HEK293 (cell line): ENCODE measurements around the gene TSSK6.
A peak's percentile ranks its signal among the peaks of the same experiment; 100 is the strongest.

Experiments used
- ATF2 ChIP-seq: fragments of 450-650 bp; formaldehyde crosslinking; IDR thresholded peaks from 2 replicates; pipeline ENCODE4 v1.5.1; 2016; ENCODE audit warnings: missing biosample characterization, missing genetic modification characterization, low read depth
- GLI2 ChIP-seq: fragments of 450-650 bp; formaldehyde crosslinking; IDR thresholded peaks from 2 replicates; pipeline ENCODE4; 2017; ENCODE audit warnings: missing biosample characterization, missing genetic modification characterization, low read depth, borderline replicate concordance
- GLIS2 ChIP-seq: fragments of 450-650 bp; formaldehyde crosslinking; IDR thresholded peaks from 2 replicates; pipeline ENCODE4 v1.5.1; 2016; ENCODE audit warnings: missing biosample characterization, missing genetic modification characterization
- KLF8 ChIP-seq: fragments of 450-650 bp; formaldehyde crosslinking; IDR thresholded peaks from 2 replicates; pipeline ENCODE4 v1.5.1; 2016; ENCODE audit warnings: missing biosample characterization, missing genetic modification characterization
- KLF9 ChIP-seq: fragments of 450-650 bp; formaldehyde crosslinking; IDR thresholded peaks from 2 replicates; pipeline ENCODE4 v1.5.1; 2016; ENCODE audit warnings: missing biosample characterization, missing genetic modification characterization, low read depth
- MZF1 ChIP-seq: fragments of 450-650 bp; formaldehyde crosslinking; IDR thresholded peaks from 2 replicates; pipeline ENCODE4 v1.5.1; 2017; ENCODE audit warnings: missing biosample characterization, missing genetic modification characterization, borderline replicate concordance
- YY1 ChIP-seq: fragments of 450-650 bp; formaldehyde crosslinking; IDR thresholded peaks from 2 replicates; pipeline ENCODE4 v1.5.1; 2018; ENCODE audit warnings: missing biosample characterization, missing genetic modification characterization
- ZBTB49 ChIP-seq: fragments of 450-650 bp; formaldehyde crosslinking; IDR thresholded peaks from 2 replicates; pipeline ENCODE4 v1.5.1; 2016; ENCODE audit warnings: missing biosample characterization, missing genetic modification characterization, low read depth
- ZBTB6 ChIP-seq: fragments of 450-650 bp; formaldehyde crosslinking; IDR thresholded peaks from 2 replicates; pipeline ENCODE4 v1.5.1; 2017; ENCODE audit warnings: missing biosample characterization, missing genetic modification characterization
- ZFP41 ChIP-seq: fragments of 450-650 bp; formaldehyde crosslinking; IDR thresholded peaks from 2 replicates; pipeline ENCODE4 v1.5.1; 2016; ENCODE audit warnings: missing biosample characterization, missing genetic modification characterization, borderline replicate concordance
- ZNF146 ChIP-seq: fragments of 450-650 bp; formaldehyde crosslinking; IDR thresholded peaks from 2 replicates; pipeline ENCODE4 v1.5.1; 2016; ENCODE audit warnings: missing biosample characterization, missing genetic modification characterization
- ZNF148 ChIP-seq: fragments of 450-650 bp; formaldehyde crosslinking; IDR thresholded peaks from 2 replicates; pipeline ENCODE4 v1.5.0; 2017; ENCODE audit warnings: missing biosample characterization, missing genetic modification characterization, borderline replicate concordance
- ZNF19 ChIP-seq: fragments of 450-650 bp; formaldehyde crosslinking; IDR thresholded peaks from 2 replicates; pipeline ENCODE4; 2016; ENCODE audit warnings: missing biosample characterization, missing genetic modification characterization, low read depth
- ZNF2 ChIP-seq: fragments of 450-650 bp; formaldehyde crosslinking; IDR thresholded peaks from 2 replicates; pipeline ENCODE4 v1.5.1; 2016; ENCODE audit warnings: missing biosample characterization, missing genetic modification characterization
- ZNF202 ChIP-seq: fragments of 450-650 bp; formaldehyde crosslinking; IDR thresholded peaks from 2 replicates; pipeline ENCODE4 v1.5.1; 2016; ENCODE audit warnings: missing biosample characterization, missing genetic modification characterization, borderline replicate concordance
- ZNF248 ChIP-seq: fragments of 450-650 bp; formaldehyde crosslinking; IDR thresholded peaks from 2 replicates; pipeline ENCODE4 v1.5.1; 2017; ENCODE audit warnings: missing biosample characterization, missing genetic modification characterization
- ZNF292 ChIP-seq: fragments of 450-650 bp; formaldehyde crosslinking; IDR thresholded peaks from 2 replicates; pipeline ENCODE4 v1.5.1; 2016; ENCODE audit warnings: low read depth, missing biosample characterization, missing genetic modification characterization, borderline replicate concordance
- ZNF473 ChIP-seq: fragments of 450-650 bp; formaldehyde crosslinking; IDR thresholded peaks from 2 replicates; pipeline ENCODE4 v1.5.1; 2017; ENCODE audit warnings: missing biosample characterization, missing genetic modification characterization
- ZNF48 ChIP-seq: fragments of 450-650 bp; formaldehyde crosslinking; IDR thresholded peaks from 2 replicates; pipeline ENCODE4 v1.5.1; 2016; ENCODE audit warnings: missing biosample characterization, missing genetic modification characterization
- ZNF555 ChIP-seq: fragments of 450-650 bp; formaldehyde crosslinking; conservative IDR thresholded peaks from 2 replicates; pipeline ENCODE4 v1.5.1; 2017; ENCODE audit warnings: missing biosample characterization, mild to moderate bottlenecking, missing genetic modification characterization, inconsistent platforms
- ZNF560 ChIP-seq: fragments of 450-650 bp; formaldehyde crosslinking; IDR thresholded peaks from 2 replicates; pipeline ENCODE4 v1.5.1; 2017; ENCODE audit warnings: missing biosample characterization, missing genetic modification characterization, borderline replicate concordance
- ZNF585B ChIP-seq: fragments of 450-650 bp; formaldehyde crosslinking; IDR thresholded peaks from 2 replicates; pipeline ENCODE4 v1.5.1; 2016; ENCODE audit warnings: missing biosample characterization, missing genetic modification characterization
- ZNF610 ChIP-seq: fragments of 450-650 bp; formaldehyde crosslinking; IDR thresholded peaks from 2 replicates; pipeline ENCODE4 v1.5.1; 2016; ENCODE audit warnings: missing biosample characterization, missing genetic modification characterization, borderline replicate concordance
- ZNF626 ChIP-seq: fragments of 450-650 bp; sonication (Bioruptor Pico); formaldehyde crosslinking; IDR thresholded peaks from 2 replicates; pipeline ENCODE4 v1.5.1; 2018; ENCODE audit warnings: missing biosample characterization, missing genetic modification characterization, inconsistent platforms
- ZNF776 ChIP-seq: fragments of 450-650 bp; formaldehyde crosslinking; IDR thresholded peaks from 2 replicates; pipeline ENCODE4 v1.5.0; 2017; ENCODE audit warnings: missing biosample characterization, missing genetic modification characterization, borderline replicate concordance
- ZNF837 ChIP-seq: fragments of 450-650 bp; formaldehyde crosslinking; IDR thresholded peaks from 2 replicates; pipeline ENCODE4 v1.5.1; 2016; ENCODE audit warnings: missing biosample characterization, missing genetic modification characterization
- ZSCAN23 ChIP-seq: fragments of 450-650 bp; formaldehyde crosslinking; IDR thresholded peaks from 2 replicates; pipeline ENCODE4 v1.5.1; 2016; ENCODE audit warnings: missing biosample characterization, missing genetic modification characterization
- TF ChIP-seq, protein P1 (sequence below): fragments of 450-650 bp; formaldehyde crosslinking; IDR thresholded peaks from 2 replicates; pipeline ENCODE4 v1.5.1; 2016; ENCODE audit warnings: missing biosample characterization, missing genetic modification characterization
- TF ChIP-seq, protein P2 (sequence below): fragments of 450-650 bp; formaldehyde crosslinking; IDR thresholded peaks from 2 replicates; pipeline ENCODE4 v1.5.1; 2016; ENCODE audit warnings: missing biosample characterization, missing genetic modification characterization

The TSSK6 gene

DNA sequence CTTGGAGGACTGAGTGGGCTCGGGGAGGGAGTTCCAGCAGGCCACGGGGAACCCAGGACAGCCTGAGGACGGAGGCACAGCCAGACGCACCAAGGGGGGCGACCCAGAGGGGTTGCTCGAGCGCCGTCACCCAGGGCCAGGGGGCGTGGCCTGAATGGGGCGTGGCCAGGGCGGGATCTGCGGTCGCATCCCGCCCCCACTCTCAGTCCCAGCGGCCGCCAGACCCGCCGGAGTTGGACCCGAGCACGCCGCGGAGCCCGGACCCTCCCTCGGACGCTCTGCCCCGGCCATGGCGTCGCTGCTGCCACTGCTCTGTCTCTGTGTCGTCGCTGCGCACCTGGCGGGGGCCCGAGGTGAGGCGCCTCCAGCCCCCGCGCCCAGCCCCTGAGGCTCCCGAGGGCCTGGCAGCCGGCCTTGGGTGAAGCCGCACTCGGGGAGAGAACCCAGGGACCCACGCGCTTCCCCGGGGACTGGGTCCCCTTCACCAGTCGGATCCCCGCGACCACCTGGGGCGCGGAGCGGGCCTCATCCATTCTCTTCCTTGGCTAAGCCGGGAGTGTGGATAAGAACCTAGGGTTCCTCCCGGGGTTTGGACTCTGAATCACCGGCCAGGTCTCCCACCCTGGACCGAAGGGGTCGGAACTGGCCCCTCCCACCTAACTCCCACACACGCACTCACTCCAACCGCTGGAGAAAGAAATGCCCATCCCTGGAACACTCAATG, 22.9 kb upstream of the TSSK6 start, which contains the start of gene CILP2 (continued):
- TF ChIP-seq ZNF837 (tag by site-specific recombination) (no peak), ZBTB49 (tag by site-specific recombination) (no peak), KLF9 (tag by site-specific recombination) (peak; percentile 92), KLF8 (tag by site-specific recombination) (peak; percentile 50; the same call in 1 of the 2 replicates), ZBTB6 (tag by site-specific recombination) (no peak), ZNF560 (tag by site-specific recombination) (no peak), ZNF626 (tag by site-specific recombination) (no peak), ZNF146 (tag by site-specific recombination) (no peak), MZF1 (tag by site-specific recombination) (no peak), ZNF555 (tag by site-specific recombination) (no peak), ZFP41 (tag by site-specific recombination) (no peak), GLI2 (no peak), ZNF19 (tag by site-specific recombination) (no peak), ZNF48 (tag by site-specific recombination) (no peak), ZNF292 (no peak), ZNF248 (no peak), ZNF776 (tag by site-specific recombination) (no peak), ZNF2 (tag by site-specific recombination) (no peak), ZSCAN23 (no peak), ATF2 (tag by site-specific recombination) (no peak), YY1 (tag by site-specific recombination) (no peak), ZNF610 (tag by site-specific recombination) (no peak), ZNF585B (tag by site-specific recombination) (no peak), ZNF202 (tag by site-specific recombination) (no peak), ZNF148 (tag by site-specific recombination) (no peak), GLIS2 (tag by site-specific recombination) (peak; percentile 67), ZNF473 (tag by site-specific recombination) (no peak)
- TF ChIP-seq, protein P1, sequence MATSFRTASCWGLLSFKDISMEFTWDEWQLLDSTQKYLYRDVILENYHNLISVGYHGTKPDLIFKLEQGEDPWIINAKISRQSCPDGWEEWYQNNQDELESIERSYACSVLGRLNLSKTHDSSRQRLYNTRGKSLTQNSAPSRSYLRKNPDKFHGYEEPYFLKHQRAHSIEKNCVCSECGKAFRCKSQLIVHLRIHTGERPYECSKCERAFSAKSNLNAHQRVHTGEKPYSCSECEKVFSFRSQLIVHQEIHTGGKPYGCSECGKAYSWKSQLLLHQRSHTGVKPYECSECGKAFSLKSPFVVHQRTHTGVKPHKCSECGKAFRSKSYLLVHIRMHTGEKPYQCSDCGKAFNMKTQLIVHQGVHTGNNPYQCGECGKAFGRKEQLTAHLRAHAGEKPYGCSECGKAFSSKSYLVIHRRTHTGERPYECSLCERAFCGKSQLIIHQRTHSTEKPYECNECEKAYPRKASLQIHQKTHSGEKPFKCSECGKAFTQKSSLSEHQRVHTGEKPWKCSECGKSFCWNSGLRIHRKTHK (tag by site-specific recombination): no peak
- TF ChIP-seq, protein P2, sequence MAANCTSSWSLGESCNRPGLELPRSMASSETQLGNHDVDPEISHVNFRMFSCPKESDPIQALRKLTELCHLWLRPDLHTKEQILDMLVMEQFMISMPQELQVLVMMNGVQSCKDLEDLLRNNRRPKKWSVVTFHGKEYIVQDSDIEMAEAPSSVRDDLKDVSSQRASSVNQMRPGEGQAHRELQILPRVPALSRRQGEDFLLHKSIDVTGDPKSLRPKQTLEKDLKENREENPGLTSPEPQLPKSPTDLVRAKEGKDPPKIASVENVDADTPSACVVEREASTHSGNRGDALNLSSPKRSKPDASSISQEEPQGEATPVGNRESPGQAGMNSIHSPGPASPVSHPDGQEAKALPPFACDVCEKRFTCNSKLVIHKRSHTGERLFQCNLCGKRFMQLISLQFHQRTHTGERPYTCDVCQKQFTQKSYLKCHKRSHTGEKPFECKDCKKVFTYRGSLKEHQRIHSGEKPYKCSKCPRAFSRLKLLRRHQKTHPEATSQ (tag by site-specific recombination): no peak
